Measurements from ENCODE around the gene AKR1C1. TPM values are rescaled to one million over a fixed set of nuclear protein-coding genes. Genes with fewer than 3 reads are reported as not detected.
"Not testable (repeated sequence)": the region's sequence is repeated elsewhere in the genome, so short reads cannot be mapped to it uniquely, and the experiment has no call there.

AKR1C1 gene
- total and polyA plus RNA-seq, 2 donors (not counting 3 experiments of a cell fraction or from before 2014, with no cell fraction given) = 1.5 to 5.5 TPM

DNA sequence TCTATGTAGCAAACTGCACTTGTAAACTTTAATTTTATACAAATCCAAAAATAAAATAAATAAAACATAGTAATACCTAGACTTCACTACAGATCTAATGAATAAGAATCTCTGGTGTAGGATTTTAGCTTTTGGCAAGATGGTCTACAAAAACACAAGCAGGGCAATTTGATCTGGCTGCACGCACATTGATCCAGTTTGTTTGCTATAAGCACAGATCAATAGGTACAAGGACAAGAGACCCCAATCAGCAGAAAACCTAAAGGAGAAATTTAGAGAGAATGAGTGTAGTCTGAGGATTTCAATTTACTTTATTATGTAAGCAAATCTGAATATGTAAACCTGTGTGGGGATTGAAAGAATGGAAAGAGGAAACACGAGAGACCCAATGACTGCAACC, 48.2 kb downstream of the AKR1C1 start:
- H3K9me3 ChIP-seq (replicated peaks; ENCODE audit: control insufficient read depth, insufficient read depth, low read length); H2AFZ ChIP-seq (ENCODE audit: low read depth, low read length); H4K20me1 ChIP-seq (replicated peaks; ENCODE audit: control insufficient read depth, extremely low read depth, insufficient read depth, low read length); H3K27me3 ChIP-seq (ENCODE audit: control insufficient read depth in 2 of 2, insufficient read depth in 2 of 2, low read length in 2 of 2); H3K27ac ChIP-seq (ENCODE audit: insufficient read depth, low read depth, low read length); DNase-seq (ENCODE audit: low read depth, low spot score); POLR2A ChIA-PET; H3K9me1 ChIP-seq (replicated peaks; ENCODE audit: control insufficient read depth, extremely low read depth, insufficient read depth, low read length); H3K4me1 ChIP-seq (ENCODE audit: control insufficient read depth, extremely low read depth, insufficient read depth, low read length); H3K4me3 ChIP-seq (replicated peaks in 1 of 3; ENCODE audit: insufficient read depth in 1 of 3, low read depth in 1 of 3, low read length in 3 of 3); FAIRE-seq; H3K4me2 ChIP-seq (ENCODE audit: insufficient read depth, low read length); H3K9ac ChIP-seq (replicated peaks; ENCODE audit: extremely low read depth, insufficient read depth, low read length); BruUV-seq (replicated peaks); H3K79me2 ChIP-seq (ENCODE audit: control insufficient read depth, insufficient read depth, low read length); CTCF ChIA-PET; dilution Hi-C loops (cut with MboI; ENCODE audit: extremely low pct_ligation_motif_present, low sequenced_read_pairs); intact Hi-C loops (cut with micrococcal nuclease); H3K36me3 ChIP-seq (ENCODE audit: control insufficient read depth in 2 of 2, extremely low read depth in 1 of 2, insufficient read depth in 2 of 2, low read length in 2 of 2): not testable (repeated sequence)

DNA sequence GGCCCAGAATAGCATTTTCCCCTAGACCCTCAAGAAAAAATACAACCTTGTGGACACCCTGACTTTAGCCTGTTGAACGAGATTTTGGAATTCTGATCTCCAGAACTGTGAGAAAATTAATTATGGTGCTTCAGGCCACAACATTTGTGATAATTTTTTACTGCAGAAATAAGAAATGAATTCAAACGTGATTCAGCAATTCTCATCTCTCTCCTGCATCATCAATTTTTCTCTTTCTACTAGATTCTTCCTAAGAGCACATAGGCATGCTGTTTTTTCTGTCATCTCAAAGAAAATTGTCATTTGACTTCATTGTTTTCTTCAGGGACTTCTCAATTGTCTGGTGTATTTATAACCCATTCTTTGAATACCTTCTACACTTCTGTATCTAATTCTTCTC, 49.4 kb downstream of the AKR1C1 start:
- Histone ChIP-seq H3K79me2 (ENCODE audit: control insufficient read depth, insufficient read depth, low read length) (no peaks in the 10 kb centered on the region), H3K9me1 (replicated peaks; ENCODE audit: control insufficient read depth, extremely low read depth, insufficient read depth, low read length) (no peaks in the 10 kb centered on the region), H2AFZ (ENCODE audit: low read depth, low read length) (no peak overlapping the region), H3K36me3 (ENCODE audit: control insufficient read depth in 2 of 2, extremely low read depth in 1 of 2, insufficient read depth in 2 of 2, low read length in 2 of 2) (no peaks in the 10 kb centered on the region), H3K4me1 (ENCODE audit: control insufficient read depth, extremely low read depth, insufficient read depth, low read length) (no peaks in the 10 kb centered on the region), H3K27ac (ENCODE audit: insufficient read depth, low read depth, low read length) (no peak overlapping the region), H3K9ac (replicated peaks; ENCODE audit: extremely low read depth, insufficient read depth, low read length) (no peak overlapping the region), H3K4me2 (ENCODE audit: insufficient read depth, low read length) (no peak overlapping the region), H3K4me3 (replicated peaks in 1 of 3; ENCODE audit: insufficient read depth in 1 of 3, low read depth in 1 of 3, low read length in 3 of 3) (no peak overlapping the region), H3K27me3 (ENCODE audit: control insufficient read depth in 2 of 2, insufficient read depth in 2 of 2, low read length in 2 of 2) (no peaks in the 10 kb centered on the region), H3K9me3 (replicated peaks; ENCODE audit: control insufficient read depth, insufficient read depth, low read length) (no peaks in the 10 kb centered on the region), H4K20me1 (replicated peaks; ENCODE audit: control insufficient read depth, extremely low read depth, insufficient read depth, low read length) (no peaks in the 10 kb centered on the region)
- ChIA-PET CTCF (no interaction called here), POLR2A (no interaction called here)
- no peak for FAIRE-seq
- BruUV-seq (replicated peaks) = no TSS peak
- DNase-seq (ENCODE audit: low read depth, low spot score) = no peak
- dilution Hi-C loops (cut with MboI; ENCODE audit: extremely low pct_ligation_motif_present, low sequenced_read_pairs) = no loop called here
- TF ChIP-seq FOS (IDR thresholded peaks at IDR 0.05; ENCODE audit: borderline replicate concordance, insufficient read depth, low read length) (no peak), POLR2A (IDR thresholded peaks at IDR 0.05; ENCODE audit: low read depth, low read length) (no peak), JUN (IDR thresholded peaks at IDR 0.05; ENCODE audit: borderline replicate concordance, insufficient read depth, insufficient read length, low read depth) (no peak), EZH2 (IDR thresholded peaks at IDR 0.05; ENCODE audit: borderline replicate concordance, low read depth, low read length, severe bottlenecking) (no peak), MYC (IDR thresholded peaks at IDR 0.05; ENCODE audit: low read depth, low read length) (no peak), POLR2AphosphoS5 (IDR thresholded peaks at IDR 0.05; ENCODE audit: insufficient read depth, low read depth, low read length) (no peak), GATA2 (IDR thresholded peaks at IDR 0.05; ENCODE audit: insufficient read depth, insufficient read length, low read depth, low read length) (no peak)
- TF ChIP-seq, protein P1, sequence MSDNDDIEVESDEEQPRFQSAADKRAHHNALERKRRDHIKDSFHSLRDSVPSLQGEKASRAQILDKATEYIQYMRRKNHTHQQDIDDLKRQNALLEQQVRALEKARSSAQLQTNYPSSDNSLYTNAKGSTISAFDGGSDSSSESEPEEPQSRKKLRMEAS (IDR thresholded peaks at IDR 0.05; ENCODE audit: insufficient read depth, insufficient read length) = no peak
- TF ChIP-seq, protein P2, sequence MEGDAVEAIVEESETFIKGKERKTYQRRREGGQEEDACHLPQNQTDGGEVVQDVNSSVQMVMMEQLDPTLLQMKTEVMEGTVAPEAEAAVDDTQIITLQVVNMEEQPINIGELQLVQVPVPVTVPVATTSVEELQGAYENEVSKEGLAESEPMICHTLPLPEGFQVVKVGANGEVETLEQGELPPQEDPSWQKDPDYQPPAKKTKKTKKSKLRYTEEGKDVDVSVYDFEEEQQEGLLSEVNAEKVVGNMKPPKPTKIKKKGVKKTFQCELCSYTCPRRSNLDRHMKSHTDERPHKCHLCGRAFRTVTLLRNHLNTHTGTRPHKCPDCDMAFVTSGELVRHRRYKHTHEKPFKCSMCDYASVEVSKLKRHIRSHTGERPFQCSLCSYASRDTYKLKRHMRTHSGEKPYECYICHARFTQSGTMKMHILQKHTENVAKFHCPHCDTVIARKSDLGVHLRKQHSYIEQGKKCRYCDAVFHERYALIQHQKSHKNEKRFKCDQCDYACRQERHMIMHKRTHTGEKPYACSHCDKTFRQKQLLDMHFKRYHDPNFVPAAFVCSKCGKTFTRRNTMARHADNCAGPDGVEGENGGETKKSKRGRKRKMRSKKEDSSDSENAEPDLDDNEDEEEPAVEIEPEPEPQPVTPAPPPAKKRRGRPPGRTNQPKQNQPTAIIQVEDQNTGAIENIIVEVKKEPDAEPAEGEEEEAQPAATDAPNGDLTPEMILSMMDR (IDR thresholded peaks at IDR 0.05; ENCODE audit: extremely low read depth in 1 of 2, insufficient read depth in 1 of 2, low read depth in 1 of 2, low read length in 2 of 2) = no peak
- intact Hi-C loops (cut with micrococcal nuclease) = no loop called here
